Lower leg skin (tissue), 4 donors: Measurements from ENCODE around the gene TAS2R1. TPM values are rescaled to one million over a fixed set of nuclear protein-coding genes. Genes with fewer than 3 reads are reported as not detected.

Experiments
- DNase-seq, 2 donors: peaks; one replicate each; pipeline ENCODE4 v3.0.0-alpha.2; 2019; ENCODE audit warnings: low spot score in 2 of 2
- H3K4me3 ChIP-seq: fragments of 200-600 bp; sonication (generic); 2 replicates; pipeline ENCODE4 v1.5.1; 2017; ENCODE audit warnings: mild to moderate bottlenecking, low read depth; ENCODE audit not compliant: poor library complexity, severe bottlenecking
- CTCF ChIP-seq, 3 donors: fragments of 450-650 bp; IDR thresholded peaks; one replicate each; pipeline ENCODE4 v1.5.1; 2016; ENCODE audit warnings: antibody characterized with exemption in 3 of 3, mild to moderate bottlenecking in 3 of 3, moderate library complexity in 2 of 3
- POLR2A ChIP-seq, 2 donors: fragments of 450-650 bp; IDR thresholded peaks; one replicate each; pipeline ENCODE4 v1.6.1; 2016 to 2017; ENCODE audit warnings: antibody characterized with exemption in 2 of 2, mild to moderate bottlenecking in 1 of 2, moderate library complexity in 1 of 2
- WGBS, 2 donors: methylation state at CpG; one replicate each; pipeline ENCODE4 v1.1.5; 2018; 5-methylcytosine and 5-hydroxymethylcytosine counted together
- intact Hi-C: fragments of 100-400 bp; cut with DNase I; formaldehyde crosslinking; loops from one replicate; pipeline ENCODE4 v1.15.0; 2023; ENCODE audit warnings: low total_unique reads
- total RNA-seq, 4 donors: library from RNA; depleted of rRNA; stranded (reverse); fragments of >200 nt; gene quantifications; one replicate each; pipeline ENCODE4 v1.1.0, GENCODE V29; 2016

The TAS2R1 gene
- total RNA-seq, 4 donors from 2014 or later = not detected

DNA sequence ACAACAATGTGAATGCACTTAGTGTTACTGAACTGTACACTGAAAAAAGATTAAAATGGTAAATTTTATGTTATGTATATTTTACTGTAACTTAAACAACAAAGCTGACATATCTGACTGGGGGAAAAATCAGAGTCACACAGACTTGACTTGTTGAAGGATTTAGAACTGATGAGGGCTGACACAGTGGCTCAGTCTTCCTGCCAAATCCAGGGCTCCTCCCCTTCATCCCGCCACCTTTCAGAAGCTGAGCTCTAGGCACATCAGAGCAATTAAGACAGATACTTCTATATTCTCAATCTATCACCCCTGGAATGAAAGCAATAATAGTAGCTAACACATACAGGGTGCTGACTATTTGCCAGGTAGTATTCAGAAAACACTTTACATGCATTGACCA, 27.7 kb upstream of the TAS2R1 start:
- no peak for DNase-seq
- H3K4me3 ChIP-seq = no peak overlapping the region
- TF ChIP-seq POLR2A (IDR thresholded peaks at IDR 0.05) (no peak), CTCF (IDR thresholded peaks at IDR 0.05) (no peak)
- intact Hi-C loops = no loop called here
- WGBS, 2 donors = 53 to 83% methylated on average over 1 of the region's 1 CpG

DNA sequence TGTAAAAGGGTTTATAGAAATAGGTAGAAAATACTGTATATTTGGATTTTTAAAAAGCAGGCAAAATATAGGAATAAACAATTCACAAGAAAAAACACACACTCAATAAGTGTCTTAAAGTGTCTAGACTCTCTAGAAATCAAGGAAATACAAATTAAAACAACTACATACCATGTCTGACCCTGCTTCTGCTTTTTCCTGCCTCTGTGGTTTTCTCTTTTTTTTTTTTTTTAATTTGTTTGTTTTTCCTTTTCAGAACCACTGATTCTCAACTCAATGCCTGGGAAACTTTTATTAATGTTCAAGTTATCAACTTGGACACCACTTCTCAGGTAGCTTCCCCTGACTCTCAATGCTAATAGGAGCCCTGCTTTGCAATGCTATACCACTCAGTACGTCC, 25.5 kb upstream of the TAS2R1 start:
- intact Hi-C loops = no loop called here
- TF ChIP-seq POLR2A (IDR thresholded peaks at IDR 0.05) (no peak), CTCF (IDR thresholded peaks at IDR 0.05) (no peak)
- 96% methylated on average over 1 of the region's 1 CpG for WGBS, 2 donors
- DNase-seq = no peak
- H3K4me3 ChIP-seq = no peak overlapping the region

DNA sequence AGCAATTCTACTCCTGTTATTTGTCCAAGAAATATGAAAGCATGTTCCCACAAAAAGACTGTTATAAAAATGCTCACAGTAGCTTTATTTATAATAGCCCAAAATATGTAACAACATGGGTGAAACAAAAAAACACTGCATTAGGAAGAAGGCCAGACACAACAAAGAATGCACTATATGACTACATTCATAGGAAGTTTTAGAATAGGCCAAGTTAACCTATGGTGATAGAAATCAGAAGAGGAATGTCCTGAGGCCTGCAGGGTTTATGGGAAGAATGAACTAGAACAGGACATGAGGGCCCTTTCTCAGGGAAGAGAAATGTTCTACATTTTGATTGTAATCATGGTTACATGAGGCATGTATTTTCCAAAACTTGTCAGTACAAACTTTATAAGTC, 24.7 kb upstream of the TAS2R1 start:
- intact Hi-C loops = no loop called here
- no peak for DNase-seq
- TF ChIP-seq CTCF (IDR thresholded peaks at IDR 0.05) (no peak), POLR2A (IDR thresholded peaks at IDR 0.05) (no peak)
- no peak overlapping the region for H3K4me3 ChIP-seq

GRCh38 chr5:9653811-9654210, 23.7 kb upstream of the TAS2R1 start:
- intact Hi-C loops = no loop called here
- TF ChIP-seq POLR2A (IDR thresholded peaks at IDR 0.05) = no peak
- TF ChIP-seq CTCF (IDR thresholded peaks at IDR 0.05) = no peak
- 23 to 26% methylated on average over 2 of the region's 2 CpGs for WGBS, 2 donors
- no peak for DNase-seq
- no peak overlapping the region for H3K4me3 ChIP-seq

DNA sequence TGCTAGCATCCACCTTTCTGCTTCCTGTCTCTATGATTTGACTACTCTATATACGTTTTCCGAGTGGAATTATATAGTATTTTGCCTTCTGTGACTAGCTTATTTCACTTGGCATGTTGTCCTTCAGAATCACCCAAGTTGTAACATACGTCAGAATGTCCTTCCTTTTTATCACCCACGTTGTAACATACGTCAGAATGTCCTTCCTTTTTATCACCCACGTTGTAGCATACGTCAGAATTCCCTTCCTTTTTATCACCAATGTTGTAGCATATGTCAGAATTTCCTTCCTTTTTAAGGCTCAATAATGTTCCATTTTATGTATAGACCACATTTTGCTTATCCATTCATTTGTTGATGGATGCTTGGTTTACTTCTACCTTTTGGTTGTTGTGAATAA, 22.9 kb upstream of the TAS2R1 start:
- WGBS, 2 donors = 78 to 81% methylated on average over 7 of the region's 7 CpGs
- no peak for TF ChIP-seq POLR2A (IDR thresholded peaks at IDR 0.05)
- TF ChIP-seq CTCF (IDR thresholded peaks at IDR 0.05) = no peak
- H3K4me3 ChIP-seq = no peak overlapping the region
- DNase-seq = no peak
- intact Hi-C loops = no loop called here

- TF ChIP-seq CTCF (IDR thresholded peaks at IDR 0.05) (no peak), POLR2A (IDR thresholded peaks at IDR 0.05) (no peak)
- 72 to 91% methylated on average over 3 of the region's 3 CpGs for WGBS, 2 donors
- H3K4me3 ChIP-seq = no peak overlapping the region
- DNase-seq = no peak
- intact Hi-C loops = no loop called here
Observed at GRCh38 chr5:9652295-9652694, 22.1 kb upstream of the TAS2R1 start.
